Endothelial cell of umbilical vein (primary cell): ENCODE measurements around the gene FUT7. TPM values are rescaled to one million over a fixed set of nuclear protein-coding genes. Genes with fewer than 3 reads are reported as not detected.

Experiments used
- BruUV-seq: library from RNA; stranded (reverse); fragments of 400-500 nt; replicated peaks from 2 replicates; lab custom pipeline; 2021; lab: Mats Ljungman, UMichigan
- CTCF ChIA-PET: fragments of 300-600, 350-600 bp; sonication (Branson Sonifier 250); formaldehyde crosslinking; loops from one replicate; lab custom pipeline; 2021; ENCODE audit warnings: antibody characterized with exemption, inconsistent platforms; lab: Charles Lee
- POLR2A ChIA-PET: fragments of 300-600, 350-600 bp; sonication (Branson Sonifier 250); formaldehyde crosslinking; loops from one replicate; lab custom pipeline; 2021; ENCODE audit warnings: antibody characterized with exemption, inconsistent platforms; lab: Charles Lee
- DNase-seq: peaks from one replicate; pipeline ENCODE4 v3.0.0-alpha.2; 2011; ENCODE audit warnings: low read depth, low spot score
- FAIRE-seq: peaks from 2 replicates; lab custom pipeline; 2011; peaks lifted over from hg19 to GRCh38; lab: Jason Lieb, UNC
- H2AFZ ChIP-seq: 2 replicates; pipeline ENCODE4 v1.6.0; 2012; ENCODE audit warnings: low read depth, low read length, control low read depth, inconsistent platforms
- H3K27ac ChIP-seq: 2 replicates; pipeline ENCODE4 v1.5.1; 2011; ENCODE audit warnings: low read depth, mild to moderate bottlenecking, control low read depth, low read length, moderate library complexity; ENCODE audit not compliant: insufficient read depth
- H3K27me3 ChIP-seq, 2 experiments: 2 replicates each; pipeline versions ENCODE4 v1.6.0 to v1.6.1; 2011; ENCODE audit warnings: low read length in 2 of 2, mixed read lengths in 1 of 2; ENCODE audit not compliant: control insufficient read depth in 2 of 2, insufficient read depth in 2 of 2
- H3K36me3 ChIP-seq, 2 experiments: 2 replicates in 1 of 2; 3 replicates in 1 of 2; pipeline ENCODE4 v1.5.1; 2011; ENCODE audit warnings: low read length in 2 of 2, mild to moderate bottlenecking in 1 of 2, moderate library complexity in 1 of 2; ENCODE audit not compliant: control insufficient read depth in 2 of 2, insufficient read depth in 2 of 2; ENCODE audit errors: extremely low read depth in 1 of 2
- H3K4me1 ChIP-seq: 3 replicates; pipeline ENCODE4 v1.5.1; 2011; ENCODE audit warnings: mild to moderate bottlenecking, low read length; ENCODE audit not compliant: control insufficient read depth, insufficient read depth; ENCODE audit errors: extremely low read depth
- H3K4me2 ChIP-seq: 2 replicates; pipeline ENCODE4 v1.6.1; 2011; ENCODE audit warnings: low read length, control low read depth, mixed read lengths; ENCODE audit not compliant: insufficient read depth
- H3K4me3 ChIP-seq, 3 experiments: fragments of 200-600 bp in 1 of 3; sonication (generic), shearing (Covaris generic) in 1 of 3; replicated peaks in 1 of 3; 2 replicates each; pipeline ENCODE4 v1.5.1; 2011 to 2016; ENCODE audit warnings: control low read depth in 3 of 3, low read length in 3 of 3, mild to moderate bottlenecking in 2 of 3, inconsistent platforms in 1 of 3, low read depth in 1 of 3, moderate library complexity in 1 of 3; ENCODE audit not compliant: insufficient read depth in 1 of 3
- H3K79me2 ChIP-seq: 2 replicates; pipeline ENCODE4 v1.6.0; 2012; ENCODE audit warnings: low read length, inconsistent platforms; ENCODE audit not compliant: control insufficient read depth, insufficient read depth
- H3K9ac ChIP-seq: replicated peaks from 2 replicates; pipeline ENCODE3; 2011; ENCODE audit warnings: low read length, control low read depth; ENCODE audit not compliant: insufficient read depth; ENCODE audit errors: extremely low read depth
- H3K9me1 ChIP-seq: replicated peaks from 3 replicates; pipeline ENCODE4 v1.6.0; 2011; ENCODE audit warnings: mild to moderate bottlenecking, low read length; ENCODE audit not compliant: control insufficient read depth, insufficient read depth; ENCODE audit errors: extremely low read depth
- H3K9me3 ChIP-seq: replicated peaks from 2 replicates; pipeline ENCODE4 v1.5.1; 2012; ENCODE audit warnings: low read length, inconsistent platforms; ENCODE audit not compliant: control insufficient read depth, insufficient read depth
- H4K20me1 ChIP-seq: replicated peaks from 2 replicates; pipeline ENCODE3; 2011; ENCODE audit warnings: mild to moderate bottlenecking, low read length; ENCODE audit not compliant: control insufficient read depth, insufficient read depth; ENCODE audit errors: extremely low read depth
- CTCF ChIP-seq, 2 donors: IDR thresholded peaks; 1 replicate in 1 of 2; 2 replicates in 1 of 2; pipeline ENCODE4 v1.5.1; 2011; ENCODE audit warnings: low read length in 2 of 2, mild to moderate bottlenecking in 2 of 2, moderate library complexity in 2 of 2, control low read depth in 1 of 2, inconsistent platforms in 1 of 2, low read depth in 1 of 2; ENCODE audit not compliant: insufficient read depth in 1 of 2; ENCODE audit errors: extremely low read depth in 1 of 2
- FOS ChIP-seq: IDR thresholded peaks from 2 replicates; pipeline ENCODE4 v1.6.1; 2011; ENCODE audit warnings: mild to moderate bottlenecking, low read length, moderate library complexity, borderline replicate concordance; ENCODE audit not compliant: insufficient read depth
- GATA2 ChIP-seq: IDR thresholded peaks from 2 replicates; pipeline ENCODE4 v1.7.0; 2011; ENCODE audit warnings: low read depth, mild to moderate bottlenecking, moderate library complexity, mixed read lengths, low read length; ENCODE audit not compliant: insufficient read length, insufficient read depth
- JUN ChIP-seq: IDR thresholded peaks from 2 replicates; pipeline ENCODE4 v1.6.1; 2011; ENCODE audit warnings: borderline replicate concordance, low read depth; ENCODE audit not compliant: insufficient read length, insufficient read depth
- MAX ChIP-seq: IDR thresholded peaks from 2 replicates; pipeline ENCODE4 v1.6.1; 2011; ENCODE audit not compliant: insufficient read depth, insufficient read length
- MYC ChIP-seq: IDR thresholded peaks from one replicate; pipeline ENCODE4 v1.6.1; 2011; ENCODE audit warnings: mild to moderate bottlenecking, low read depth, low read length
- POLR2A ChIP-seq: IDR thresholded peaks from 2 replicates; pipeline ENCODE4 v1.6.1; 2012; ENCODE audit warnings: low read depth, mild to moderate bottlenecking, control low read depth, low read length
- dilution Hi-C: fragments of 300-500 bp; cut with MboI; formaldehyde crosslinking; loops from one replicate; pipeline ENCODE4 v1.15.0; 2019; ENCODE audit warnings: low sequenced_read_pairs; ENCODE audit not compliant: extremely low pct_ligation_motif_present
- intact Hi-C: fragments of 100-400 bp; cut with micrococcal nuclease; formaldehyde crosslinking; loops from one replicate; pipeline ENCODE4 v1.10.0; 2022
- polyA plus RNA-seq, 4 experiments: library from polyadenylated mRNA; depleted of rRNA in 3 of 4; stranded (reverse) in 3 of 4; unstranded in 1 of 4; fragments of >200 nt; gene quantifications; 2 replicates each; pipeline versions ENCODE4 v1.2.1 to v1.2.3, GENCODE V29; 2011 to 2012; ENCODE audit warnings: missing spikeins in 1 of 4
- total RNA-seq: library from RNA; stranded (reverse); gene quantifications from 2 replicates; pipeline ENCODE4 v1.2.3, GENCODE V29; 2021

The FUT7 gene
- total and polyA plus RNA-seq, 2 donors (not counting 3 experiments of a cell fraction or from before 2014, with no cell fraction given) = not detected

- Histone ChIP-seq H3K4me1 (no peaks in the 10 kb centered on the region), H3K36me3 (no peaks in the 10 kb centered on the region), H2AFZ (no peak overlapping the region), H4K20me1 (no peaks in the 10 kb centered on the region), H3K79me2 (no peaks in the 10 kb centered on the region), H3K4me2 (no peak overlapping the region), H3K27ac (no peak overlapping the region), H3K9ac (no peak overlapping the region), H3K4me3 (no peak overlapping the region), H3K9me1 (no peaks in the 10 kb centered on the region), H3K9me3 (no peaks in the 10 kb centered on the region), H3K27me3 (no peaks in the 10 kb centered on the region)
- ChIA-PET CTCF (interaction anchor here (1.4 to 1.8 kb wide), 3 partner anchors 8 to 23 kb away, joined by 3 to 17 read pairs (median 4); no protein-coding TSS in a partner anchor), POLR2A (no interaction called here)
- no peak for DNase-seq
- no peak for TF ChIP-seq FOS
- no peak for TF ChIP-seq MAX
- TF ChIP-seq POLR2A = no peak
- TF ChIP-seq JUN = no peak
- no peak for TF ChIP-seq GATA2
- TF ChIP-seq CTCF (IDR thresholded peaks at IDR 0.05; ENCODE audit: extremely low read depth in 1 of 2, insufficient read depth in 1 of 2, low read depth in 1 of 2, low read length in 2 of 2) = no peak
- TF ChIP-seq MYC = no peak
- dilution Hi-C loops = no loop called here
- intact Hi-C loops = no loop called here
- FAIRE-seq = no peak
- no TSS peak for BruUV-seq
Observed at GRCh38 chr9:137020771-137021567, 10.9 kb downstream of the FUT7 start.
